SK-N-SH (cell line): ENCODE measurements around the gene MCF2L2. TPM values are rescaled to one million over a fixed set of nuclear protein-coding genes. Genes with fewer than 3 reads are reported as not detected.
"Not testable (repeated sequence)": the region's sequence is repeated elsewhere in the genome, so short reads cannot be mapped to it uniquely, and the experiment has no call there.

Experiments used
- CTCF ChIA-PET: fragments of 300-600, 350-600 bp; formaldehyde crosslinking; extraction: SDS; loops from one replicate; lab custom pipeline; 2021; lab: Yijun Ruan, JAX
- POLR2A ChIA-PET: fragments of 350-600 bp; sonication (Branson Sonifier 250); formaldehyde crosslinking; extraction: SDS; loops from one replicate; lab custom pipeline; 2020; ENCODE audit warnings: antibody characterized with exemption, inconsistent platforms; lab: Yijun Ruan, JAX
- DNase-seq: peaks from one replicate; pipeline ENCODE4 v3.0.0; 2012
- H2AFZ ChIP-seq: fragments of 200-600 bp; sonication (generic); 2 replicates; pipeline ENCODE4 v1.8.1; 2016; ENCODE audit warnings: antibody characterized with exemption, mild to moderate bottlenecking, low read depth
- H3F3A ChIP-seq: fragments of 200-600 bp; sonication (generic); replicated peaks from 2 replicates; pipeline ENCODE3; 2016; ENCODE audit warnings: antibody characterized with exemption, mild to moderate bottlenecking; ENCODE audit not compliant: insufficient read depth
- H3K27ac ChIP-seq, 2 experiments: fragments of 200-500 bp in 1 of 2; fragments of 200-600 bp in 1 of 2; sonication (Bioruptor generic) in 1 of 2; sonication (generic), shearing (Covaris generic) in 1 of 2; 2 replicates each; pipeline versions ENCODE4 v1.5.1 to v1.6.1; 2014 to 2016; ENCODE audit warnings: low read depth in 2 of 2, inconsistent platforms in 1 of 2, low read length in 1 of 2, mild to moderate bottlenecking in 1 of 2, mixed read lengths in 1 of 2
- H3K27me3 ChIP-seq: fragments of 200-600 bp; sonication (generic), shearing (Covaris generic); 2 replicates; pipeline ENCODE4 v1.6.1; 2016; ENCODE audit warnings: mixed run types; ENCODE audit not compliant: insufficient read depth
- H3K36me3 ChIP-seq, 2 experiments: fragments of 200-500 bp in 1 of 2; fragments of 200-600 bp in 1 of 2; sonication (Bioruptor generic) in 1 of 2; sonication (generic) in 1 of 2; replicated peaks in 1 of 2; 2 replicates each; pipeline versions ENCODE3 to v1.5.1; 2014 to 2016; ENCODE audit warnings: low read length in 1 of 2, mild to moderate bottlenecking in 1 of 2; ENCODE audit not compliant: insufficient read depth in 2 of 2, control insufficient read depth in 1 of 2
- H3K4me1 ChIP-seq, 2 experiments: fragments of 200-500 bp in 1 of 2; fragments of 200-600 bp in 1 of 2; sonication (Bioruptor generic) in 1 of 2; sonication (generic), shearing (Covaris generic) in 1 of 2; 2 replicates each; pipeline versions ENCODE4 v1.5.1 to v1.6.1; 2014 to 2016; ENCODE audit warnings: low read depth in 1 of 2, low read length in 1 of 2, mixed run types in 1 of 2; ENCODE audit not compliant: insufficient read depth in 2 of 2, control insufficient read depth in 1 of 2
- H3K4me2 ChIP-seq: fragments of 200-600 bp; sonication (generic), shearing (Covaris generic); 2 replicates; pipeline ENCODE4 v1.6.1; 2017; ENCODE audit warnings: mixed run types
- H3K4me3 ChIP-seq, 2 experiments: fragments of 200-500 bp in 1 of 2; fragments of 200-600 bp in 1 of 2; sonication (Bioruptor generic) in 1 of 2; sonication (generic), shearing (Covaris generic) in 1 of 2; 2 replicates each; pipeline versions ENCODE4 v1.5.1 to v1.8.1; 2014 to 2016; ENCODE audit warnings: low read depth in 2 of 2, inconsistent platforms in 1 of 2, low read length in 1 of 2, mild to moderate bottlenecking in 1 of 2, mixed read lengths in 1 of 2, moderate library complexity in 1 of 2
- H3K79me2 ChIP-seq: fragments of 200-600 bp; sonication (generic); 2 replicates; pipeline ENCODE4 v1.8.1; 2017; ENCODE audit warnings: mild to moderate bottlenecking; ENCODE audit not compliant: insufficient read depth
- H3K9ac ChIP-seq: fragments of 200-600 bp; sonication (generic); 2 replicates; pipeline ENCODE4 v1.6.1; 2017; ENCODE audit warnings: mixed run types
- H3K9me2 ChIP-seq: fragments of 200-600 bp; sonication (generic); 2 replicates; pipeline ENCODE4 v1.6.1; 2017; ENCODE audit warnings: mixed run types
- H3K9me3 ChIP-seq: fragments of 200-600 bp; sonication (generic); 2 replicates; pipeline ENCODE4 v1.6.1; 2017; ENCODE audit warnings: mixed run types, mild to moderate bottlenecking, moderate library complexity
- H4K20me1 ChIP-seq: fragments of 200-600 bp; sonication (generic); 2 replicates; pipeline ENCODE4 v1.6.1; 2017; ENCODE audit warnings: mild to moderate bottlenecking, mixed run types; ENCODE audit not compliant: insufficient read depth
- CHD2 ChIP-seq: fragments of 150-350 bp; IDR thresholded peaks from 2 replicates; pipeline ENCODE4 v1.6.1; 2018; ENCODE audit warnings: low read length; ENCODE audit not compliant: partially characterized antibody
- EP300 ChIP-seq, 2 experiments: IDR thresholded peaks; 2 replicates each; pipeline versions ENCODE4 v1.4.0 to v1.6.1; 2012; ENCODE audit warnings: borderline replicate concordance in 1 of 2, low read depth in 1 of 2, low read length in 1 of 2
- RCOR1 ChIP-seq: fragments of 150-350 bp; IDR thresholded peaks from 2 replicates; pipeline ENCODE4 v1.6.1; 2017; ENCODE audit warnings: antibody characterized with exemption, low read length
- REST ChIP-seq: IDR thresholded peaks from 2 replicates; pipeline ENCODE4 v1.6.1; 2012; ENCODE audit warnings: mild to moderate bottlenecking, low read depth, low read length, moderate library complexity
- RFX5 ChIP-seq: IDR thresholded peaks from 2 replicates; pipeline ENCODE4 v1.6.1; 2012; ENCODE audit warnings: mild to moderate bottlenecking, improper control_type of control experiment, low read length
- TCF12 ChIP-seq: IDR thresholded peaks from 2 replicates; pipeline ENCODE4 v1.4.0; 2012
- WGBS: methylation state at CpG from one replicate; pipeline ENCODE4 v1.1.6; 2017; ENCODE audit warnings: low lambda C conversion rate; 5-methylcytosine and 5-hydroxymethylcytosine counted together
- polyA plus RNA-seq, 3 experiments: library from polyadenylated mRNA; depleted of rRNA; stranded (reverse); fragments of >200 nt; gene quantifications; 2 replicates each; pipeline ENCODE4 v1.2.3, GENCODE V29; 2012
- TF ChIP-seq, protein P1 (sequence below): fragments of 200-600 bp; sonication (generic); IDR thresholded peaks from 2 replicates; pipeline ENCODE4 v1.6.1; 2017; ENCODE audit warnings: antibody characterized with exemption, mild to moderate bottlenecking, moderate library complexity
- TF ChIP-seq, protein P2 (sequence below): IDR thresholded peaks from 2 replicates; pipeline ENCODE4 v1.4.0; 2012; ENCODE audit warnings: low read depth

The MCF2L2 gene
- polyA plus RNA-seq, 1 of the 3 experiments (the other 2 are of a cell fraction) = 0.56 TPM

DNA sequence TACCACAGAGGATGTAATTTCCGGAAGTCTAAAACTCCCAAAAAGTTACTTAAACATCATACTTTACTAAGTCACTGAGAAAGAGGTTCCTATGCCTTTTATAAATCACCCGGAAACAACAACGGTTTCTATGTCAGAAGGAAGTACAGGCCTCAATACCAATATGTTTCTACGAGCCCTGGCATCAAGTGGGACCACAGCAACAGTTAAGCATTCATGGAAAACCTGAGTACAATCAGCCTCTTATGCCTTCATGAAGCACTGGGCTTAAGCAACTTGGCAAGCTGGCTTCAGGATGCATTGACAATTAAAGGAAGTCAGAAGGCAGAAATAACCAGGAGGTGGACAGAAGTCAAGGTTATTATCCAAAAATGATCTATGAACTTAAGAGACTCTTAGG lies 194.5 kb downstream of the MCF2L2 start (continued):
- TF ChIP-seq, protein P1, sequence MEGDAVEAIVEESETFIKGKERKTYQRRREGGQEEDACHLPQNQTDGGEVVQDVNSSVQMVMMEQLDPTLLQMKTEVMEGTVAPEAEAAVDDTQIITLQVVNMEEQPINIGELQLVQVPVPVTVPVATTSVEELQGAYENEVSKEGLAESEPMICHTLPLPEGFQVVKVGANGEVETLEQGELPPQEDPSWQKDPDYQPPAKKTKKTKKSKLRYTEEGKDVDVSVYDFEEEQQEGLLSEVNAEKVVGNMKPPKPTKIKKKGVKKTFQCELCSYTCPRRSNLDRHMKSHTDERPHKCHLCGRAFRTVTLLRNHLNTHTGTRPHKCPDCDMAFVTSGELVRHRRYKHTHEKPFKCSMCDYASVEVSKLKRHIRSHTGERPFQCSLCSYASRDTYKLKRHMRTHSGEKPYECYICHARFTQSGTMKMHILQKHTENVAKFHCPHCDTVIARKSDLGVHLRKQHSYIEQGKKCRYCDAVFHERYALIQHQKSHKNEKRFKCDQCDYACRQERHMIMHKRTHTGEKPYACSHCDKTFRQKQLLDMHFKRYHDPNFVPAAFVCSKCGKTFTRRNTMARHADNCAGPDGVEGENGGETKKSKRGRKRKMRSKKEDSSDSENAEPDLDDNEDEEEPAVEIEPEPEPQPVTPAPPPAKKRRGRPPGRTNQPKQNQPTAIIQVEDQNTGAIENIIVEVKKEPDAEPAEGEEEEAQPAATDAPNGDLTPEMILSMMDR = no peak
- TF ChIP-seq EP300 (IDR thresholded peaks at IDR 0.05; ENCODE audit: borderline replicate concordance in 1 of 2, low read depth in 1 of 2, low read length in 1 of 2) = no peak
- no peak for TF ChIP-seq RCOR1
- TF ChIP-seq TCF12 = no peak
- TF ChIP-seq, protein P2, sequence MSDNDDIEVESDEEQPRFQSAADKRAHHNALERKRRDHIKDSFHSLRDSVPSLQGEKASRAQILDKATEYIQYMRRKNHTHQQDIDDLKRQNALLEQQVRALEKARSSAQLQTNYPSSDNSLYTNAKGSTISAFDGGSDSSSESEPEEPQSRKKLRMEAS = no peak
- no peak for TF ChIP-seq RFX5
- no peak for TF ChIP-seq REST
- TF ChIP-seq, all 33 proteins: peak for 0

DNA sequence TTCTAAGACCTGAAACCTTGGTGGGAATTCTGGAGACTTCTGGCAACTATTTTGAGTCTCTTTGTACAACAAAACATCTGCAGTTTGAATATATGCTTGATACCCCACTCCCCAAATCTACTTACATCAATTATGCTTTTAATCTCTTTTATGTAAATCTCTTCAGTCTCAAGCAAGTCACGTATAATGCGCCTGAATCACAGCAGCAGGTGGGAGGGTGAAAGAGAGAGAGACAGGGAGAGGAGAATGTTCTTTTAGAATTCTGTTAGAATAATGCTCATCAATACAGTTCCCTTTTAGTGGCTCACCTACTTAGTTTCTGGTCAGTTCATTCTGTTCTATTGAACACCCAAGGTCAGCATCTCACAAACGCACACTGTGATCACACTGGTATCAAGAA lies 197.6 kb downstream of the MCF2L2 start:
- no peak for TF ChIP-seq CHD2
- 97% methylated on average over 3 of the region's 3 CpGs for WGBS
- no peaks in the 10 kb centered on the region for H3K36me3 ChIP-seq
- POLR2A ChIA-PET = no interaction called here
- H3K79me2 ChIP-seq = no peaks in the 10 kb centered on the region
- no peaks in the 10 kb centered on the region for H3K9me2 ChIP-seq
- no peak for DNase-seq
- H2AFZ ChIP-seq = no peak overlapping the region
- CTCF ChIA-PET = no interaction called here
- no peak overlapping the region for H3K4me2 ChIP-seq
- H3K9ac ChIP-seq = no peak overlapping the region
- no peaks in the 10 kb centered on the region for H3K4me1 ChIP-seq
- H3K4me3 ChIP-seq = no peak overlapping the region
- H4K20me1 ChIP-seq = no peaks in the 10 kb centered on the region
- no peaks in the 10 kb centered on the region for H3K27me3 ChIP-seq
- no peaks in the 10 kb centered on the region for H3F3A ChIP-seq
- no peak overlapping the region for H3K27ac ChIP-seq
- no peaks in the 10 kb centered on the region for H3K9me3 ChIP-seq

DNA sequence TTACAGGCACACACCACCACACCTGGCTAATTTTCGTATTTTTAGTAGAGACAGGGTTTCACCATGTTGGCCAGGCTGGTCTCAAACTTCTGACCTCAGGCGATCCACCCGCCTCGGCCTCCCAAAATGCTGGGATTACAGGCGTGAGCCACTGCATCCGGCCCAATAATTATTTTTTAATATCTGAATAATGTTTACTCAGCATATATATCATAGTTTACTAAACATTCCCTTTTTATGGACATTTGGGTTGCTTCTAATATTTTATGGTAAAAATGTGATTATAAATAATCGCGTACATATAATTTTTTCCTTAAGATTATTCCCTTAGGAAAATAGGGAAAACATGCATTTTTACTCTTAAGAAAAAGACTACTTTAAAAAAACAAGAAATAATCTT lies 198.2 kb downstream of the MCF2L2 start:
- 74% methylated on average over 8 of the region's 8 CpGs for WGBS
- CTCF ChIA-PET, H3K27me3 ChIP-seq, H4K20me1 ChIP-seq, H3K9me2 ChIP-seq, DNase-seq, H3K36me3 ChIP-seq, H3K4me2 ChIP-seq, POLR2A ChIA-PET, H3F3A ChIP-seq, H2AFZ ChIP-seq, H3K79me2 ChIP-seq, H3K4me3 ChIP-seq, H3K9ac ChIP-seq, H3K4me1 ChIP-seq, H3K9me3 ChIP-seq, H3K27ac ChIP-seq: not testable (repeated sequence)
